NCI-H2081 treated with DMSO at 0.1 percent for 48 hours (cell line): ENCODE data around the gene CD72.
"Not testable (repeated sequence)": the region's sequence is repeated elsewhere in the genome, so short reads cannot be mapped to it uniquely, and the experiment has no call there.

Experiments used
- DNase-seq: peaks from one replicate; lab custom pipeline; 2025; lab: John Stamatoyannopoulos, UW

The CD72 gene

GRCh38 chr9:35588506-35588905 is 29.7 kb downstream of the CD72 start:
- not testable (repeated sequence) for DNase-seq

DNA sequence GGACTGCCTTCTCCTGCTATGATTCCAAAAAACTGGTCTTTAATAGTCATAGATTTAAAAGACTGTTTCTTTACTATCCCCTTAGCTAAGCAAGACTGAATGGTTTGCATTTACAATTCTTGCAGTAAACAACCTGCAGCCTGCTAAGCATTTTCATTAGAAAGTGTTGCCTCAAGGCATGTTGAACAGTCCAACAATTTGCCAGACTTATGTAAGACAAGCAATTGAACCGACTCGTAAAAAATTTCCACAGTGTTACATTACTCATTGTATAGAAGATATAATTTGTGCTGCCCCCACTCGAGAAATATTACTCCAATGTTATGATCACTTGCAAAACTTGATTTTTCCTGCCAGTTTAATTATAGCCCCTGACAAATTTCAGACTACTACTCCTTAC is 33.5 kb downstream of the CD72 start:
- DNase-seq, result not testable (repeated sequence)

GRCh38 chr9:35583521-35583920 is 34.7 kb downstream of the CD72 start:
- not testable (repeated sequence) for DNase-seq

GRCh38 chr9:35579659-35580227 is 38.5 kb downstream of the CD72 start:
- DNase-seq, result not testable (repeated sequence)

- DNase-seq, result no peak
These were observed 39.1 kb downstream of the CD72 start for GRCh38 chr9:35579130-35579529.

GRCh38 chr9:35577486-35577885 is 40.7 kb downstream of the CD72 start:
- no peak for DNase-seq

DNA sequence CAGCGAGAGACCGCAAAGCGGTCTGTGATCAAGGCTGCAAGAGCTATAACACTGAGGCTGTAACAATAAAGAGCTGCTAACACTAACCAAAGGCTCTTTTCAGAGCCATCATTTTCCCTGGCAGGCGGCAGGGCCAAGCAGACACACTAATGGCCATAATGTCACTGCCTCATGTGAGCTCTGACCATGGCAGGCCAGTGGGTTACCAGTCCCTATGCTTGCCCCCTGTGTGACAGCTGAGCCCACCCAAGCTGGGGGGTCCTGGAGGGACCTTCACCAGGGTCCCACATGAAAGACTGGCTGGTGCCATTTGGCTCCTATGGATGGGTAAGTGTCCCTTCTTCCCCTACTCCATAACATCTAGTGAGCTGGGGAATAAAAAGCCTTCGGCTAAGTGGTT is 42.7 kb downstream of the CD72 start:
- no peak for DNase-seq

- DNase-seq, result no peak
These were observed 43.6 kb downstream of the CD72 start for GRCh38 chr9:35574578-35575122.

DNA sequence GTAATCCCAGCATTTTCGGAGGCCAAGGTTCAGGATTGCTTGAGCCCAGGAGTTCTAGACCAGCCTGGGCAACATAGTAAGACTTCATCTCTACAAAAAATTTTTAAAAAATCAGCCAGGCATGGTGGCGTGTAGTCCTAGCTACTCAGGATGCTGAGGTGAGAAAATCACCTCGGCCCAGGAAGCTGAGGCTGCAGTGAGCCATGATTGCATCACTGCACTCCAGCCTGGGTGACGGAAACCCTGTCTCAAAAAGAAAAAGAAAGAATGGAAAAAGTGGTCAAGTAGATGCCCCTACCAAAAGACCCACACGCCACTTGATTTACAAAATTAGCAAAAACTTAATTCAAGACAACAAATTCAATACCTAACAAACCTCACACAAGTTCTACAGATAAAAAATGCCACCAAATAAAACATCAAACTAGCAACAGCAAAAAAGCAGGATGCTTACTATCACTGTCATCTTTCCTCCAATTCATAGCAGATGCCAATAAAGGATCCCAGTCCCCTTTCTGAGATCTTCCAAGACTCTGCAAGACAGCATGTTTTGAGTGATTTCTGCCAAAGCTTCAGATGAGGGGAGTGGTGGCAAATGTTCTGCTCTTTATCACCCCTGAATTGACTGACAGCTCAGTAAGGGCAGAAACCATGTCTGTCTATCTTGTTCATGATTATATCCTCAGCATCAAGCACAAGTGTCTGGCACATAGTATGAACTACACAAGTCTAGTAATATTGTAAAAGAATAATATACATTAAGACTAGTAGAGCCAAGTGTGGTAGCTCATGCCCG is 47.3 kb downstream of the CD72 start:
- no peak for DNase-seq

- no peak for DNase-seq
These were observed 49.0 kb downstream of the CD72 start for GRCh38 chr9:35569206-35569605.

DNA sequence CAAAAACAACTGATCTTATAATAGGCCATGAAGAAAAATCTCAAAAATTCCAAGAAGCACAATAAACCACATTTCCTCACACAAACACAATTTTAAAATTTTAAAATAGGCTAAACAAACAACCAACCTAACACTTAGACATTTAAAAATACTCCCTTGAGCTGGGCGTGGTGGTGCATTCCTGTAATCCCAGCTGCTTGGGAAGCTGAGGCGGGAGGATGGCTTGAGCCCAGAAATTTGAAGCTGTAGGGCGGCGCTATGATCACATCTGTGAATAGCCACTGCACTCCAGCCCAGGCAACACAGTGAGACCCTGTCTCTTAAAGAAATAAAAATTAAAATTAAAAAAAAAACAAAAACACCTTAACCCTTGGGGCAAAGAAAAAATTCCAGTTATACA is 50.0 kb downstream of the CD72 start:
- no peak for DNase-seq

DNA sequence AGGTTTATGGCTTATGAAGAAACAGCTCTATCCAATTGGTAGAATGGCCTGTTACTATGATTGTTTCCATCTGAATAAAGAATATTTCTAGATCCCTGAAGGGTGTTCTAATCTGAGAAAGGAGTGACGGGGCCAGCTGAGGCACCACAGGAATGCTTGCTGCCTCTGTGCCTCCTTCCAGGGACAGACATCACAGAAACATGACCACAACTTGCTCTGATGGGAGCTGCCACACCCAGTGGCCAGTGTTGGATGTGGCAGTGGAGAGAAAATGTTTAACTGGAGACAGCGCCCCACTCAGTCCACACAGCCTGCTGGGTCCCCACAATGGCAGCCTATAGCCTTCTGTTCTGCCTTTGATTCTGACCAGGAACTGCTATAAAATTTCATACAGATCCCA is 51.8 kb downstream of the CD72 start:
- no peak for DNase-seq

- DNase-seq, result no peak
These were observed 53.6 kb downstream of the CD72 start for GRCh38 chr9:35564658-35565061.

DNA sequence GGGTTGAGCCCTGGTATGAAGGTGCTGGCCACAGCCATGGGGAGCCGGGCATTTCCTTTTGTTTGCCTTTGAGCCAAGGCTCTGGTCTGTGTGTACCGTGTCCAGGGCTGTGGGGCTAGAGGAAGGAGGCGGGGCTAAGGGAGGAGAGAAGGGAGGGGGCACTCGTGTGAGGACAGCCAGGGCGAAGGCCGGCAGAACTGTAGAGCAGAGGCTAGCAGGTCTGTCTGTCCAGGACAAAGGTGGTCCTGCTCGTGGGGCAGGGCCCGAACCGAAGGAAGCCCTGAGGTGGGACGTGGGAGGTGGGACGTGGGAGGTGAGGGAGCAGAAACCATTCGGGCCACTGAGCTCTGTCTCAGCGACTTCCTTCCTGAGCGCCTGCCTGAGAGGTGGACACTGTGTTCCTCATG is 54.4 kb downstream of the CD72 start:
- no peak for DNase-seq

DNA sequence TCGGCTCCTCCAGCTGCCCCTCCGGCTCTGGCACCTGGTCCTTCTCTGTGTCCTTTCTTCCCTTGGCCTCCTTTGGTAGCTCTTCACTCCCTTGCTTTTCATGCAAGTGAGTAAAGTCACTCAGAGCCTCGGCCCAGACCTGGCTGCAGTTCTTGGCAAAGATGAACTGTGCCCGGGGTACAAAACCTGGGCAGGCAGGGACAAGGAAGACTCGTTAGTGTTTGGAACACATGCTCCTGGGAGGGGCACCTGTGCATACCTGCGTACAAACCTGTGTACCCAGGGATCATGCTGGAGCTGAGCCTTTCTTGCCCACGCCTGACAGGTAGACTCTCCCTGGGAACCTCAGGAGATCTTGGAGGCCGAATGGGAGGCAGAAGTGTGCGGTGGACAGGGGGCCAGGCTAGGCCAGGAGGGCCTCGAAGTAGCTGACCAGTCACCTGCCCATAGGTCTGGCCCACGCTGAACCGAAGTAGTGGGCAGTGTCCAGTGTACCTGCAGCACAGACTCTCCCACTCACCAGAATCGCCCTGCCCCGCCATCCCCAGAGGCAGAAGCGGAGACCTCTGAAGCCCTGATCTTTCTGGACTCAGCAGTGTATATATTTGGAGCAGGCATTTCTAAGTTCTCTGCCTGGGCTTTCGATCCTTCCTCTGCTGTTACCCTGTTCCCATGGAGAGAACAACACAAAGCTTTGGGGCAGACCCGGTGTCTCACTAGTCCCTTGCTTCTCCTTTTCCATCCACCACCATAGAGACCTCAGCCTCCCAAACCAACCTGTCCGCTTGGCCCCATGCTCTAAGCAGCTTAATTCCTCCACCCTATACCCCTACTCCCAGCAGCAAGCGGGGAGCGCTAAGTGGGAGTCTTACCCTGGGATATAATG is 55.1 kb downstream of the CD72 start:
- DNase-seq, result no peak

GRCh38 chr9:35561468-35562261 is 56.5 kb downstream of the CD72 start:
- DNase-seq, result no peak

- no peak for DNase-seq
These were observed 57.4 kb downstream of the CD72 start for GRCh38 chr9:35560625-35561337.
